Sigmoid colon (tissue), 4 donors: Measurements from ENCODE around the gene EMC7.

Experiments used
- CTCF ChIP-seq, 4 experiments: fragments of 450-650 bp in 3 of 4; fragments of 200-600 bp in 1 of 4; IDR thresholded peaks; one replicate each; pipeline ENCODE4 v1.5.1; 2016 to 2019; ENCODE audit warnings: antibody characterized with exemption in 4 of 4, mild to moderate bottlenecking in 3 of 4, moderate library complexity in 2 of 4
- EP300 ChIP-seq, 4 donors: sonication (generic); formaldehyde crosslinking; IDR thresholded peaks; one replicate each; pipeline ENCODE4 v1.6.1; 2017; ENCODE audit warnings: antibody characterized with exemption in 4 of 4
- POLR2AphosphoS5 ChIP-seq, 4 donors: sonication (generic); formaldehyde crosslinking; IDR thresholded peaks; one replicate each; pipeline ENCODE4 v1.6.1; 2017; ENCODE audit warnings: antibody characterized with exemption in 4 of 4

- TF ChIP-seq EP300 (IDR thresholded peaks at IDR 0.05) (no peak), CTCF (IDR thresholded peaks at IDR 0.05) (no peak), POLR2AphosphoS5 (IDR thresholded peaks at IDR 0.05) (no peak)
Observed at GRCh38 chr15:34124651-34125050, 23.0 kb upstream of the EMC7 start.
